Erythroblast (primary cell): ENCODE results near the gene TENT5C.

Source experiments
- GATA1 ChIP-seq: IDR thresholded peaks from 2 replicates; pipeline ENCODE4 v1.6.1; 2011; ENCODE audit warnings: low read depth, mild to moderate bottlenecking, control low read depth, low read length, moderate library complexity
- POLR2A ChIP-seq: IDR thresholded peaks from 2 replicates; pipeline ENCODE4 v1.6.1; 2011; ENCODE audit warnings: mild to moderate bottlenecking, low read length

DNA sequence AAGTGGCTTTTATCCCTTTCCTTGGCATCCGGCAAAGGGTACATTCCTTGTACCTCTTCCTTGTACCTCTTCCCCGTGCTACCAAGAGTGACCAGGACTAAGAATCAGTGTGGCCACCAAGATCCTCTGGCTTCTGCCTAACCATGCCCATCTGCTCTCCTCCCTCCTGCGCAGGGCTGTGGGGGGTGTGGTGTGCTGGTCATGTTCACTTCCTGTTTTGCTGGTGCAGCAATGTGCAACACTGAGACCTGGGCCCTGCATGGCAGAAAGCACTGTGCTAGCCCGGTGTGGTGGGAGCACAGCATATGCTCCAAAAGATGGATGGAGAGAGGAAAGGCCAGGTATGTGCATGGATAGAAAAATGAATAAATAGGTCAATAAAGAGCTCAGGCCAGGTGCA is 33.3 kb upstream of the TENT5C start:
- TF ChIP-seq POLR2A (no peak), GATA1 (no peak)
